ENCODE data around the gene VTA1. TPM values are rescaled to one million over a fixed set of nuclear protein-coding genes. Genes with fewer than 3 reads are reported as not detected.

Gene VTA1
- total and polyA plus RNA-seq, 2 donors (not counting 1 experiment from before 2014, with no cell fraction given) = 19.8 to 27.9 TPM

DNA sequence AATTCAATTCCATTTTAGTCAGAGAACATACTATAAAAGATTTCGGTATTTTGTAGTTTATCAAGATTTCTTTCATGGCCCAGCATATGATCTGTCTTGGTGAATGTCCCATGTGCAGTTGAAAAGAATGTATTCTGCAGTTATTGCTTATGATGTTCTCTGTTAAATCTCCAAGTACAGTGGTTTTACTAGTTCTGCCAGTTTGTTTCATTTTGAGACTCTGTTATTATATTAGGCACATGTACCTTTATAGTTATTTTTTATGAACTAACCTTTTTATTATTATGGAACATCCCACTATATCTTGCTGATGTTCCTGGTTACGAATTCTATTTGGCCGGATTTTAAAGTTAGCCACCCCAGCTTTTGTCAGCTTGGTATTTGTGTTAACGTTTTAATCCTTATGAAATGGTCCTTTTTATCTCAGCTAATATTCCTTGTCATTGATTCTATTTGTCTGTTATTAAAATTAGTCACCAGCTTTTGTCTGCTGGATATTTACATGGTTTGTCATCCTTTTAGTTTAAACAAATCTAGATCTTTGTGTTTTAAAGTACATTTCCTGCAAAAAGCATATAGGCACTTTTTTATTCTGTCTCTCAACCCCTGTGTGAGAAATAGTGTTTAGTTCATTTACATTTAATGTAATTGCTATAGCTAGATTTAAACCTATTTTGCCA lies 48.9 kb downstream of the VTA1 start:
- no peak overlapping the region for H3K9ac ChIP-seq (ENCODE audit: low read length)
- H3K79me2 ChIP-seq (ENCODE audit: control insufficient read depth, insufficient read depth, low read length) = no peaks in the 10 kb centered on the region
- H3K4me1 ChIP-seq (ENCODE audit: control insufficient read depth in 2 of 2, insufficient read depth in 2 of 2, low read length in 2 of 2) = no peaks in the 10 kb centered on the region
- Mint-ChIP-seq H3K4me3 (no peak overlapping the region), H3K27me3 (no peaks in the 10 kb centered on the region), H3K27ac (no peak overlapping the region), H3K9me3 (ENCODE audit: insufficient read depth) (no peaks in the 10 kb centered on the region), H3K4me1 (peaks cover 13% of the 10 kb centered on the region)
- H3K36me3 ChIP-seq (replicated peaks in 1 of 2; ENCODE audit: control extremely low read depth in 1 of 2, control insufficient read depth in 1 of 2, extremely low read depth in 1 of 2, insufficient read depth in 2 of 2, low read length in 1 of 2) = peaks cover 12 to 30% of the 10 kb centered on the region in 2 experiments
- no peak overlapping the region for H2AFZ ChIP-seq (ENCODE audit: insufficient read depth, low read depth, low read length, poor library complexity, severe bottlenecking)
- CTCF ChIA-PET = interaction anchor here (1.2 kb wide), 1 partner anchor 9 kb away, joined by 3 read pairs; no protein-coding TSS in a partner anchor
- peaks cover 5% of the 10 kb centered on the region for H4K20me1 ChIP-seq (ENCODE audit: control insufficient read depth, insufficient read depth, low read length, poor library complexity, severe bottlenecking)
- H3K9me3 ChIP-seq (ENCODE audit: control extremely low read depth in 1 of 3, control insufficient read depth in 2 of 3, insufficient read depth in 1 of 3, low read length in 2 of 3) = no peaks in the 10 kb centered on the region
- TF ChIP-seq, protein P1, sequence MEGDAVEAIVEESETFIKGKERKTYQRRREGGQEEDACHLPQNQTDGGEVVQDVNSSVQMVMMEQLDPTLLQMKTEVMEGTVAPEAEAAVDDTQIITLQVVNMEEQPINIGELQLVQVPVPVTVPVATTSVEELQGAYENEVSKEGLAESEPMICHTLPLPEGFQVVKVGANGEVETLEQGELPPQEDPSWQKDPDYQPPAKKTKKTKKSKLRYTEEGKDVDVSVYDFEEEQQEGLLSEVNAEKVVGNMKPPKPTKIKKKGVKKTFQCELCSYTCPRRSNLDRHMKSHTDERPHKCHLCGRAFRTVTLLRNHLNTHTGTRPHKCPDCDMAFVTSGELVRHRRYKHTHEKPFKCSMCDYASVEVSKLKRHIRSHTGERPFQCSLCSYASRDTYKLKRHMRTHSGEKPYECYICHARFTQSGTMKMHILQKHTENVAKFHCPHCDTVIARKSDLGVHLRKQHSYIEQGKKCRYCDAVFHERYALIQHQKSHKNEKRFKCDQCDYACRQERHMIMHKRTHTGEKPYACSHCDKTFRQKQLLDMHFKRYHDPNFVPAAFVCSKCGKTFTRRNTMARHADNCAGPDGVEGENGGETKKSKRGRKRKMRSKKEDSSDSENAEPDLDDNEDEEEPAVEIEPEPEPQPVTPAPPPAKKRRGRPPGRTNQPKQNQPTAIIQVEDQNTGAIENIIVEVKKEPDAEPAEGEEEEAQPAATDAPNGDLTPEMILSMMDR (IDR thresholded peaks at IDR 0.05) = no peak
- TF ChIP-seq EZH2 (IDR thresholded peaks at IDR 0.05; ENCODE audit: borderline replicate concordance, insufficient read depth, low read depth, low read length, poor library complexity, severe bottlenecking) = no peak
- no peaks in the 10 kb centered on the region for H3K27me3 ChIP-seq (replicated peaks in 1 of 4; ENCODE audit: control extremely low read depth in 1 of 4, control insufficient read depth in 3 of 4, insufficient read depth in 4 of 4, low read length in 3 of 4)
- H3K4me3 ChIP-seq (ENCODE audit: control extremely low read depth in 1 of 5, extremely low read depth in 1 of 5, insufficient read depth in 1 of 5, low read depth in 2 of 5, low read length in 4 of 5) = no peak overlapping the region
- DNase-seq (no peak), ATAC-seq (ENCODE audit: low read depth) (no peak)
- H3K27ac ChIP-seq (ENCODE audit: low read length in 2 of 2) = no peak overlapping the region
- no peak overlapping the region for H3K4me2 ChIP-seq (replicated peaks; ENCODE audit: low read depth, low read length, poor library complexity, severe bottlenecking)
- WGBS (ENCODE audit: insufficient coverage) = no CpG with 5 or more reads among the region's 4 CpGs
- POLR2A ChIA-PET = no interaction called here
- intact Hi-C loops (cut with micrococcal nuclease) = no loop called here

DNA sequence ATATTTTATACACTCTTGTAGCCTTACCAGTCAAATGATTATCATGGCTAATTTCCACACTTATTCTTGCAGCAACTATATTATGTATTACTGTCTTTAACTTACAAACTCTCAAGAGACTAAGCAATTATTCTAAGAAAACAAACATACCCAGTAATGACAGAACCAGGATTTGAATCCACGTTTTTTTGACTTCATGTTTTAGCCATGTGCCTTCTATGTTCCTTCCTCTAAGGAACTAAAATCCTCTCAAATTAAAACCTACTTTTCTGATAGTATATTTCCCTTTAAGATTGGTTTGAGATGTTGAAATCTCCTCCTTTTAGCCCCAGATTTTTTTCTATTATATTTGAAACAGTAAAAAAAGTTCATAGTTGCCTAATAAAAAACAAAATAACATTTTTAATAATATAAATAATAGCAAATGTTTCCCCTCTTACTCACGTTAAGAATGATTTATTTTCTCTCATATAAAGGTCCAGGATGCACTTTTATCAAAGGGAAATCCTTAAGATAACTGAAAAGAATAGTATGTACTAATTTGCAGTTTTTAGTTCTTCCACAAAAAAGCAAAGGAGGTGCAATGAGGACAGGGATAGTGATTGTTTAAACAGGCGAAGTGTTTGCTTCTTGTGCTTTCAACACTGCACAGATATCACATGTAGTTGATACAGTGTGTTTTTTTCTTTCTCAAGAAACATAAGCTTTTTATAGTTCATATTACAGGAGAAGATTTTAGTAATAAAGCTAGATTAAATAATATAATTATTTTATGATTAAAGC lies 54.0 kb downstream of the VTA1 start:
- Histone ChIP-seq H2AFZ (ENCODE audit: insufficient read depth, low read depth, low read length, poor library complexity, severe bottlenecking) (no peak overlapping the region), H3K4me3 (ENCODE audit: control extremely low read depth in 1 of 5, extremely low read depth in 1 of 5, insufficient read depth in 1 of 5, low read depth in 2 of 5, low read length in 4 of 5) (no peak overlapping the region), H3K4me1 (ENCODE audit: control insufficient read depth in 2 of 2, insufficient read depth in 2 of 2, low read length in 2 of 2) (no peaks in the 10 kb centered on the region), H3K36me3 (replicated peaks in 1 of 2; ENCODE audit: control extremely low read depth in 1 of 2, control insufficient read depth in 1 of 2, extremely low read depth in 1 of 2, insufficient read depth in 2 of 2, low read length in 1 of 2) (peaks cover 20 to 43% of the 10 kb centered on the region in 2 experiments), H3K27me3 (replicated peaks in 1 of 4; ENCODE audit: control extremely low read depth in 1 of 4, control insufficient read depth in 3 of 4, insufficient read depth in 4 of 4, low read length in 3 of 4) (no peaks in the 10 kb centered on the region), H4K20me1 (ENCODE audit: control insufficient read depth, insufficient read depth, low read length, poor library complexity, severe bottlenecking) (peaks cover 1% of the 10 kb centered on the region), H3K9ac (ENCODE audit: low read length) (no peak overlapping the region), H3K27ac (ENCODE audit: low read length in 2 of 2) (no peak overlapping the region), H3K9me3 (ENCODE audit: control extremely low read depth in 1 of 3, control insufficient read depth in 2 of 3, insufficient read depth in 1 of 3, low read length in 2 of 3) (no peaks in the 10 kb centered on the region), H3K79me2 (ENCODE audit: control insufficient read depth, insufficient read depth, low read length) (no peaks in the 10 kb centered on the region), H3K4me2 (replicated peaks; ENCODE audit: low read depth, low read length, poor library complexity, severe bottlenecking) (no peak overlapping the region)
- Mint-ChIP-seq H3K27ac (no peak overlapping the region), H3K27me3 (no peaks in the 10 kb centered on the region), H3K4me3 (no peak overlapping the region), H3K9me3 (ENCODE audit: insufficient read depth) (no peaks in the 10 kb centered on the region), H3K4me1 (peaks cover 2% of the 10 kb centered on the region)
- intact Hi-C loops (cut with micrococcal nuclease) = no loop called here
- CTCF ChIA-PET = no interaction called here
- POLR2A ChIA-PET = no interaction called here
- ATAC-seq (ENCODE audit: low read depth) = no peak
- DNase-seq = no peak
- WGBS (ENCODE audit: insufficient coverage) = no CpG with 5 or more reads among the region's 3 CpGs
- TF ChIP-seq, protein P1 (IDR thresholded peaks at IDR 0.05) = no peak
- no peak for TF ChIP-seq EZH2 (IDR thresholded peaks at IDR 0.05; ENCODE audit: borderline replicate concordance, insufficient read depth, low read depth, low read length, poor library complexity, severe bottlenecking)
